Astrocyte (in vitro differentiated cells and primary cell): ENCODE data around the gene AVEN. TPM values are rescaled to one million over a fixed set of nuclear protein-coding genes. Genes with fewer than 3 reads are reported as not detected.

Experiments used
- DNase-seq: peaks from one replicate; pipeline ENCODE4 v3.0.0-alpha.2; 2010; ENCODE audit warnings: low read depth
- FAIRE-seq: peaks from 2 replicates; lab custom pipeline; 2011; peaks lifted over from hg19 to GRCh38; lab: Jason Lieb, UNC
- H2AFZ ChIP-seq: 2 replicates; pipeline ENCODE4 v1.6.0; 2012; ENCODE audit warnings: low read depth, low read length, inconsistent platforms
- H3K27ac ChIP-seq: 2 replicates; pipeline ENCODE4 v1.5.1; 2011; ENCODE audit warnings: low read depth, low read length, inconsistent platforms
- H3K27me3 ChIP-seq: 2 replicates; pipeline ENCODE4 v1.6.0; 2011; ENCODE audit warnings: low read length, inconsistent platforms; ENCODE audit not compliant: insufficient read depth
- H3K36me3 ChIP-seq: 2 replicates; pipeline ENCODE4 v1.5.1; 2011; ENCODE audit warnings: low read length, inconsistent platforms; ENCODE audit not compliant: insufficient read depth
- H3K4me1 ChIP-seq: 2 replicates; pipeline ENCODE4 v1.5.1; 2011; ENCODE audit warnings: low read length, inconsistent platforms; ENCODE audit not compliant: insufficient read depth
- H3K4me2 ChIP-seq: 2 replicates; pipeline ENCODE4 v1.6.0; 2012; ENCODE audit warnings: low read length, inconsistent platforms
- H3K4me3 ChIP-seq: 2 replicates; pipeline ENCODE4 v1.5.1; 2011; ENCODE audit warnings: low read depth, mild to moderate bottlenecking, low read length, inconsistent platforms; ENCODE audit not compliant: insufficient read depth
- H3K79me2 ChIP-seq: 2 replicates; pipeline ENCODE4 v1.6.0; 2012; ENCODE audit warnings: mild to moderate bottlenecking, low read length, inconsistent platforms; ENCODE audit not compliant: insufficient read depth
- H3K9ac ChIP-seq: 2 replicates; pipeline ENCODE4 v1.6.0; 2012; ENCODE audit warnings: mild to moderate bottlenecking, low read length, inconsistent platforms
- H3K9me3 ChIP-seq: 2 replicates; pipeline ENCODE4 v1.5.1; 2012; ENCODE audit warnings: low read depth, mild to moderate bottlenecking, low read length, inconsistent platforms; ENCODE audit not compliant: insufficient read depth
- H4K20me1 ChIP-seq: 2 replicates; pipeline ENCODE4 v1.6.0; 2012; ENCODE audit warnings: low read length, inconsistent platforms; ENCODE audit not compliant: insufficient read depth
- H3K27ac Mint-ChIP-seq: one replicate; pipeline ENCODE4 v1.8.0; 2021; ENCODE audit warnings: mild to moderate bottlenecking, mixed read lengths; ENCODE audit not compliant: unreplicated experiment
- H3K27me3 Mint-ChIP-seq: one replicate; pipeline ENCODE4 v1.8.0; 2021; ENCODE audit warnings: low read depth, mixed read lengths; ENCODE audit not compliant: unreplicated experiment
- H3K36me3 Mint-ChIP-seq: one replicate; pipeline ENCODE4 v1.8.0; 2021; ENCODE audit warnings: low read depth, mixed read lengths; ENCODE audit not compliant: unreplicated experiment
- H3K4me1 Mint-ChIP-seq: one replicate; pipeline ENCODE4 v1.8.0; 2021; ENCODE audit warnings: low read depth, mixed read lengths; ENCODE audit not compliant: unreplicated experiment
- H3K4me3 Mint-ChIP-seq: one replicate; pipeline ENCODE4 v1.8.0; 2021; ENCODE audit warnings: mild to moderate bottlenecking, moderate library complexity, mixed read lengths; ENCODE audit not compliant: unreplicated experiment
- H3K9me3 Mint-ChIP-seq: one replicate; pipeline ENCODE4 v1.8.0; 2021; ENCODE audit warnings: mild to moderate bottlenecking, mixed read lengths; ENCODE audit not compliant: unreplicated experiment
- CTCF ChIP-seq: IDR thresholded peaks from 2 replicates; pipeline ENCODE4 v1.5.1; 2011; ENCODE audit warnings: low read depth, mild to moderate bottlenecking, inconsistent platforms, low read length, moderate library complexity; ENCODE audit not compliant: insufficient read depth
- EZH2 ChIP-seq: IDR thresholded peaks from 2 replicates; pipeline ENCODE4 v1.6.1; 2012; ENCODE audit warnings: mild to moderate bottlenecking, low read length, inconsistent platforms; ENCODE audit not compliant: insufficient read depth
- total RNA-seq: library from RNA; stranded (reverse); gene quantifications from 2 replicates; pipeline ENCODE4 v1.2.1, GENCODE V29; 2021

AVEN gene
- total RNA-seq, 1 donor from 2014 or later = 34.1 TPM

GRCh38 chr15:33872416-33873106 is 166.4 kb downstream of the AVEN start:
- no peaks in the 10 kb centered on the region for H3K4me1 ChIP-seq
- peaks cover 7% of the 10 kb centered on the region for H3K4me1 Mint-ChIP-seq
- TF ChIP-seq CTCF (no peak), EZH2 (no peak)

GRCh38 chr15:33871980-33872379 is 167.0 kb downstream of the AVEN start:
- FAIRE-seq = no peak
- no peak overlapping the region for H2AFZ ChIP-seq
- H3K4me2 ChIP-seq = no peak overlapping the region
- no peaks in the 10 kb centered on the region for H3K9me3 ChIP-seq
- peaks cover 7% of the 10 kb centered on the region for H3K4me1 Mint-ChIP-seq
- no peaks in the 10 kb centered on the region for H3K36me3 ChIP-seq
- H3K27me3 ChIP-seq = no peaks in the 10 kb centered on the region
- H3K9me3 Mint-ChIP-seq = no peaks in the 10 kb centered on the region
- peaks cover under 1% of the 10 kb centered on the region for H4K20me1 ChIP-seq
- H3K36me3 Mint-ChIP-seq = peaks cover 7% of the 10 kb centered on the region
- H3K4me3 Mint-ChIP-seq = no peak overlapping the region
- H3K27ac Mint-ChIP-seq = no peak overlapping the region
- H3K9ac ChIP-seq = no peak overlapping the region
- TF ChIP-seq EZH2 = no peak
- no peak for TF ChIP-seq CTCF
- no peak overlapping the region for H3K27ac ChIP-seq
- H3K79me2 ChIP-seq = no peaks in the 10 kb centered on the region
- no peak for DNase-seq
- no peak overlapping the region for H3K4me3 ChIP-seq
- no peaks in the 10 kb centered on the region for H3K27me3 Mint-ChIP-seq
- no peaks in the 10 kb centered on the region for H3K4me1 ChIP-seq

More at GRCh38 chr15:33872416-33873106, 166.4 kb downstream of the AVEN start:
- no peaks in the 10 kb centered on the region for H3K9me3 ChIP-seq
- no peak overlapping the region for H2AFZ ChIP-seq
- H3K79me2 ChIP-seq = no peaks in the 10 kb centered on the region
- H3K4me3 ChIP-seq = no peak overlapping the region
- no peak overlapping the region for H3K27ac ChIP-seq
- no peak for DNase-seq
- H3K4me2 ChIP-seq = no peak overlapping the region
- Mint-ChIP-seq H3K27ac (no peak overlapping the region), H3K9me3 (no peaks in the 10 kb centered on the region), H3K36me3 (peaks cover 1% of the 10 kb centered on the region), H3K4me3 (no peak overlapping the region), H3K27me3 (no peaks in the 10 kb centered on the region)
- H3K27me3 ChIP-seq = no peaks in the 10 kb centered on the region
- H3K9ac ChIP-seq = no peak overlapping the region
- no peak for FAIRE-seq
- peaks cover 5% of the 10 kb centered on the region for H4K20me1 ChIP-seq
- H3K36me3 ChIP-seq = no peaks in the 10 kb centered on the region

- Mint-ChIP-seq H3K4me1 (peaks cover 17% of the 10 kb centered on the region), H3K4me3 (no peak overlapping the region), H3K27ac (no peak overlapping the region), H3K36me3 (peaks cover 17% of the 10 kb centered on the region), H3K27me3 (no peaks in the 10 kb centered on the region), H3K9me3 (no peaks in the 10 kb centered on the region)
- Histone ChIP-seq H3K9ac (no peak overlapping the region), H3K36me3 (no peaks in the 10 kb centered on the region), H2AFZ (no peak overlapping the region), H3K4me3 (no peak overlapping the region), H3K27ac (peak overlapping the region; percentile 14), H3K79me2 (no peaks in the 10 kb centered on the region), H3K27me3 (no peaks in the 10 kb centered on the region), H3K4me1 (peaks cover 11% of the 10 kb centered on the region), H4K20me1 (no peaks in the 10 kb centered on the region), H3K4me2 (peak overlapping the region; percentile 10), H3K9me3 (no peaks in the 10 kb centered on the region)
- TF ChIP-seq EZH2 (no peak), CTCF (no peak)
- no peak for FAIRE-seq
- DNase-seq = no peak
These were observed 172.8 kb downstream of the AVEN start for GRCh38 chr15:33866101-33866737.
